Measurements from ENCODE around the gene GNPTAB.
"Not testable (repeated sequence)": the region's sequence is repeated elsewhere in the genome, so short reads cannot be mapped to it uniquely, and the experiment has no call there.

GNPTAB gene

GRCh38 chr12:101823891-101824290 lies 6.9 kb downstream of the GNPTAB start:
- DNase-seq (ENCODE audit: low read depth): peak; percentile 36
- Histone ChIP-seq H3K27me3 (replicated peaks; ENCODE audit: control insufficient read depth, insufficient read depth, low read length) (no peaks in the 10 kb centered on the region), H3K36me3 (ENCODE audit: control insufficient read depth, insufficient read depth, low read length, severe bottlenecking) (no peaks in the 10 kb centered on the region), H3K4me1 (ENCODE audit: control insufficient read depth, insufficient read depth, low read length) (peaks cover 9% of the 10 kb centered on the region), H3K4me3 (ENCODE audit: low read length) (no peak overlapping the region), H3K9me3 (ENCODE audit: control insufficient read depth, low read length) (no peaks in the 10 kb centered on the region), H3K9ac (ENCODE audit: low read length) (no peak overlapping the region)

- no peak overlapping the region for H3K9ac ChIP-seq (ENCODE audit: low read length)
- H3K4me1 ChIP-seq (ENCODE audit: control insufficient read depth, insufficient read depth, low read length): peaks cover 9% of the 10 kb centered on the region
- no peak for DNase-seq (ENCODE audit: low read depth)
- no peaks in the 10 kb centered on the region for H3K36me3 ChIP-seq (ENCODE audit: control insufficient read depth, insufficient read depth, low read length, severe bottlenecking)
- H3K27me3 ChIP-seq (replicated peaks; ENCODE audit: control insufficient read depth, insufficient read depth, low read length): no peaks in the 10 kb centered on the region
- H3K9me3 ChIP-seq (ENCODE audit: control insufficient read depth, low read length): no peaks in the 10 kb centered on the region
- H3K4me3 ChIP-seq (ENCODE audit: low read length): no peak overlapping the region
Measured at GRCh38 chr12:101823039-101823438, 7.7 kb downstream of the GNPTAB start.

GRCh38 chr12:101819467-101819866 lies 11.3 kb downstream of the GNPTAB start:
- no peak for DNase-seq (ENCODE audit: low read depth)
- no peak overlapping the region for H3K9ac ChIP-seq (ENCODE audit: low read length)
- H3K27me3 ChIP-seq (replicated peaks; ENCODE audit: control insufficient read depth, insufficient read depth, low read length): no peaks in the 10 kb centered on the region
- H3K4me1 ChIP-seq (ENCODE audit: control insufficient read depth, insufficient read depth, low read length): peaks cover 16% of the 10 kb centered on the region
- no peaks in the 10 kb centered on the region for H3K9me3 ChIP-seq (ENCODE audit: control insufficient read depth, low read length)
- no peaks in the 10 kb centered on the region for H3K36me3 ChIP-seq (ENCODE audit: control insufficient read depth, insufficient read depth, low read length, severe bottlenecking)
- H3K4me3 ChIP-seq (ENCODE audit: low read length): no peak overlapping the region

- peaks cover 17% of the 10 kb centered on the region for H3K4me1 ChIP-seq (ENCODE audit: control insufficient read depth, insufficient read depth, low read length)
- H3K36me3 ChIP-seq (ENCODE audit: control insufficient read depth, insufficient read depth, low read length, severe bottlenecking); H3K9ac ChIP-seq (ENCODE audit: low read length); DNase-seq (ENCODE audit: low read depth); H3K9me3 ChIP-seq (ENCODE audit: control insufficient read depth, low read length); H3K4me3 ChIP-seq (ENCODE audit: low read length); H3K27me3 ChIP-seq (replicated peaks; ENCODE audit: control insufficient read depth, insufficient read depth, low read length): not testable (repeated sequence)
Measured at GRCh38 chr12:101818689-101819088, 12.1 kb downstream of the GNPTAB start.

- Histone ChIP-seq H3K9me3 (ENCODE audit: control insufficient read depth, low read length) (no peaks in the 10 kb centered on the region), H3K27me3 (replicated peaks; ENCODE audit: control insufficient read depth, insufficient read depth, low read length) (no peaks in the 10 kb centered on the region), H3K4me3 (ENCODE audit: low read length) (no peak overlapping the region), H3K9ac (ENCODE audit: low read length) (no peak overlapping the region), H3K4me1 (ENCODE audit: control insufficient read depth, insufficient read depth, low read length) (peaks cover 12% of the 10 kb centered on the region), H3K36me3 (ENCODE audit: control insufficient read depth, insufficient read depth, low read length, severe bottlenecking) (no peaks in the 10 kb centered on the region)
- peak; percentile 34 for DNase-seq (ENCODE audit: low read depth)
Measured at GRCh38 chr12:101813117-101813516, 17.6 kb downstream of the GNPTAB start.

- H3K9me3 ChIP-seq (ENCODE audit: control insufficient read depth, low read length); DNase-seq (ENCODE audit: low read depth); H3K36me3 ChIP-seq (ENCODE audit: control insufficient read depth, insufficient read depth, low read length, severe bottlenecking); H3K9ac ChIP-seq (ENCODE audit: low read length); H3K4me3 ChIP-seq (ENCODE audit: low read length); H3K27me3 ChIP-seq (replicated peaks; ENCODE audit: control insufficient read depth, insufficient read depth, low read length): not testable (repeated sequence)
- peaks cover 12% of the 10 kb centered on the region for H3K4me1 ChIP-seq (ENCODE audit: control insufficient read depth, insufficient read depth, low read length)
Measured at GRCh38 chr12:101812716-101813115, 18.0 kb downstream of the GNPTAB start.

GRCh38 chr12:101811342-101811741 lies 19.4 kb downstream of the GNPTAB start:
- not testable (repeated sequence) for H3K9ac ChIP-seq (ENCODE audit: low read length); H3K27me3 ChIP-seq (replicated peaks; ENCODE audit: control insufficient read depth, insufficient read depth, low read length); H3K4me3 ChIP-seq (ENCODE audit: low read length); DNase-seq (ENCODE audit: low read depth); H3K36me3 ChIP-seq (ENCODE audit: control insufficient read depth, insufficient read depth, low read length, severe bottlenecking); H3K9me3 ChIP-seq (ENCODE audit: control insufficient read depth, low read length)
- peaks cover 12% of the 10 kb centered on the region for H3K4me1 ChIP-seq (ENCODE audit: control insufficient read depth, insufficient read depth, low read length)

- no peak overlapping the region for H3K4me3 ChIP-seq (ENCODE audit: low read length)
- DNase-seq (ENCODE audit: low read depth): no peak
- no peaks in the 10 kb centered on the region for H3K9me3 ChIP-seq (ENCODE audit: control insufficient read depth, low read length)
- H3K9ac ChIP-seq (ENCODE audit: low read length): no peak overlapping the region
- peaks cover 2% of the 10 kb centered on the region for H3K4me1 ChIP-seq (ENCODE audit: control insufficient read depth, insufficient read depth, low read length)
- no peaks in the 10 kb centered on the region for H3K36me3 ChIP-seq (ENCODE audit: control insufficient read depth, insufficient read depth, low read length, severe bottlenecking)
- H3K27me3 ChIP-seq (replicated peaks; ENCODE audit: control insufficient read depth, insufficient read depth, low read length): no peaks in the 10 kb centered on the region
Measured at GRCh38 chr12:101809208-101809607, 21.6 kb downstream of the GNPTAB start.

- Histone ChIP-seq H3K36me3 (ENCODE audit: control insufficient read depth, insufficient read depth, low read length, severe bottlenecking) (no peaks in the 10 kb centered on the region), H3K4me3 (ENCODE audit: low read length) (no peak overlapping the region), H3K9me3 (ENCODE audit: control insufficient read depth, low read length) (no peaks in the 10 kb centered on the region), H3K4me1 (ENCODE audit: control insufficient read depth, insufficient read depth, low read length) (no peaks in the 10 kb centered on the region), H3K9ac (ENCODE audit: low read length) (no peak overlapping the region), H3K27me3 (replicated peaks; ENCODE audit: control insufficient read depth, insufficient read depth, low read length) (no peaks in the 10 kb centered on the region)
- DNase-seq (ENCODE audit: low read depth): no peak
Measured at GRCh38 chr12:101806265-101806664, 24.5 kb downstream of the GNPTAB start.

GRCh38 chr12:101804409-101804808 lies 26.4 kb downstream of the GNPTAB start:
- Histone ChIP-seq H3K27me3 (replicated peaks; ENCODE audit: control insufficient read depth, insufficient read depth, low read length) (no peaks in the 10 kb centered on the region), H3K9ac (ENCODE audit: low read length) (no peak overlapping the region), H3K36me3 (ENCODE audit: control insufficient read depth, insufficient read depth, low read length, severe bottlenecking) (no peaks in the 10 kb centered on the region), H3K9me3 (ENCODE audit: control insufficient read depth, low read length) (no peaks in the 10 kb centered on the region), H3K4me3 (ENCODE audit: low read length) (no peak overlapping the region), H3K4me1 (ENCODE audit: control insufficient read depth, insufficient read depth, low read length) (no peaks in the 10 kb centered on the region)
- DNase-seq (ENCODE audit: low read depth): no peak

- H3K4me1 ChIP-seq (ENCODE audit: control insufficient read depth, insufficient read depth, low read length): no peaks in the 10 kb centered on the region
- H3K9me3 ChIP-seq (ENCODE audit: control insufficient read depth, low read length): no peaks in the 10 kb centered on the region
- DNase-seq (ENCODE audit: low read depth): no peak
- no peaks in the 10 kb centered on the region for H3K36me3 ChIP-seq (ENCODE audit: control insufficient read depth, insufficient read depth, low read length, severe bottlenecking)
- H3K27me3 ChIP-seq (replicated peaks; ENCODE audit: control insufficient read depth, insufficient read depth, low read length): no peaks in the 10 kb centered on the region
- H3K4me3 ChIP-seq (ENCODE audit: low read length): no peak overlapping the region
- H3K9ac ChIP-seq (ENCODE audit: low read length): no peak overlapping the region
Measured at GRCh38 chr12:101803978-101804377, 26.8 kb downstream of the GNPTAB start.

- no peaks in the 10 kb centered on the region for H3K27me3 ChIP-seq (replicated peaks; ENCODE audit: control insufficient read depth, insufficient read depth, low read length)
- DNase-seq (ENCODE audit: low read depth): no peak
- no peak overlapping the region for H3K9ac ChIP-seq (ENCODE audit: low read length)
- H3K9me3 ChIP-seq (ENCODE audit: control insufficient read depth, low read length): no peaks in the 10 kb centered on the region
- no peaks in the 10 kb centered on the region for H3K4me1 ChIP-seq (ENCODE audit: control insufficient read depth, insufficient read depth, low read length)
- no peak overlapping the region for H3K4me3 ChIP-seq (ENCODE audit: low read length)
- no peaks in the 10 kb centered on the region for H3K36me3 ChIP-seq (ENCODE audit: control insufficient read depth, insufficient read depth, low read length, severe bottlenecking)
Measured at GRCh38 chr12:101802486-101802885, 28.3 kb downstream of the GNPTAB start.

All from adipocyte (in vitro differentiated cells).